H1 (cell line): ENCODE data around the gene HIVEP3.

Source experiments
- CHD2 ChIP-seq: IDR thresholded peaks from 2 replicates; pipeline ENCODE4 v1.6.1; 2012; ENCODE audit warnings: low read length, improper control_type of control experiment
- EZH2 ChIP-seq: fragments of 200-600 bp; sonication (generic); IDR thresholded peaks from 2 replicates; pipeline ENCODE4 v1.7.1; 2012; ENCODE audit warnings: low read depth, mild to moderate bottlenecking, moderate library complexity, low read length, inconsistent platforms; ENCODE audit not compliant: severe bottlenecking
- HDAC2 ChIP-seq, 2 experiments: fragments of 300-600 bp in 1 of 2; sonication (generic) in 1 of 2; IDR thresholded peaks; 2 replicates each; pipeline ENCODE4 v1.6.1; 2011 to 2012; ENCODE audit warnings: low read depth in 2 of 2, low read length in 2 of 2, mild to moderate bottlenecking in 2 of 2, moderate library complexity in 2 of 2, borderline replicate concordance in 1 of 2, inconsistent platforms in 1 of 2
- NRF1 ChIP-seq: IDR thresholded peaks from 2 replicates; pipeline ENCODE4 v1.6.1; 2011; ENCODE audit warnings: mild to moderate bottlenecking, low read depth, low read length, improper control_type of control experiment
- POLR2AphosphoS5 ChIP-seq: IDR thresholded peaks from 2 replicates; pipeline ENCODE4 v1.6.1; 2011; ENCODE audit warnings: low read depth, low read length
- RAD21 ChIP-seq, 2 experiments: IDR thresholded peaks in 1 of 2; conservative IDR thresholded peaks in 1 of 2; 2 replicates each; pipeline ENCODE4 v1.6.1; 2011; ENCODE audit warnings: low read depth in 2 of 2, low read length in 2 of 2, improper control_type of control experiment in 1 of 2, inconsistent platforms in 1 of 2, mild to moderate bottlenecking in 1 of 2, moderate library complexity in 1 of 2
- TBP ChIP-seq: IDR thresholded peaks from 2 replicates; pipeline ENCODE4 v1.6.1; 2011; ENCODE audit warnings: low read depth, low read length, improper control_type of control experiment
- TF ChIP-seq, protein P1 (sequence below): IDR thresholded peaks from 2 replicates; pipeline ENCODE4 v1.6.1; 2011; ENCODE audit warnings: low read length, improper control_type of control experiment
- TF ChIP-seq, protein P2 (sequence below), 3 experiments: IDR thresholded peaks; 1 replicate in 2 of 3; 2 replicates in 1 of 3; pipeline versions ENCODE4 v1.5.1 to v1.6.1; 2011; ENCODE audit warnings: low read length in 3 of 3, mild to moderate bottlenecking in 3 of 3, inconsistent platforms in 2 of 3, low read depth in 1 of 3, moderate library complexity in 1 of 3; ENCODE audit not compliant: insufficient read depth in 1 of 3; ENCODE audit errors: control extremely low read depth in 1 of 3

DNA sequence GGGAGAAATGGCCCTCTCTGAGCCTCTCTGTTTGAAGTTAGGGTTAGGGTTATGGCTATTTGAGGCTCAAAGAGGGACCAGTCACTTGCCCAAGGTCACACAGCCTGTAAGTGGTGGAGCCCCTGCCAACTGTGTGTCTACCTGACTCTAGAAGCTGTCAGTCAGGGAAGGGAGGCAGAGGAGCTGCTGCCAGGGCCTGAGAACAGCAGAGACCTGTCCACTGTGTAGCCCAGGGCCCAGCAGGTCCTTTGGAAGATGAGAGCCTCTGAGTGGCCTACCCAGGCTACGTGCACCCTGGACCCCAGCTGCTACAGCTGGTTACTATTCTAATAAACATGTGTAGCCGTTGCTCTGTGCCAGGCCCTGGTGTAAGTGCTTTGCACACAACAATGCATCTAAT, 419.1 kb downstream of the HIVEP3 start:
- TF ChIP-seq, protein P1, sequence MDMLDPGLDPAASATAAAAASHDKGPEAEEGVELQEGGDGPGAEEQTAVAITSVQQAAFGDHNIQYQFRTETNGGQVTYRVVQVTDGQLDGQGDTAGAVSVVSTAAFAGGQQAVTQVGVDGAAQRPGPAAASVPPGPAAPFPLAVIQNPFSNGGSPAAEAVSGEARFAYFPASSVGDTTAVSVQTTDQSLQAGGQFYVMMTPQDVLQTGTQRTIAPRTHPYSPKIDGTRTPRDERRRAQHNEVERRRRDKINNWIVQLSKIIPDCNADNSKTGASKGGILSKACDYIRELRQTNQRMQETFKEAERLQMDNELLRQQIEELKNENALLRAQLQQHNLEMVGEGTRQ, result no peak
- no peak for TF ChIP-seq EZH2
- TF ChIP-seq, protein P2, sequence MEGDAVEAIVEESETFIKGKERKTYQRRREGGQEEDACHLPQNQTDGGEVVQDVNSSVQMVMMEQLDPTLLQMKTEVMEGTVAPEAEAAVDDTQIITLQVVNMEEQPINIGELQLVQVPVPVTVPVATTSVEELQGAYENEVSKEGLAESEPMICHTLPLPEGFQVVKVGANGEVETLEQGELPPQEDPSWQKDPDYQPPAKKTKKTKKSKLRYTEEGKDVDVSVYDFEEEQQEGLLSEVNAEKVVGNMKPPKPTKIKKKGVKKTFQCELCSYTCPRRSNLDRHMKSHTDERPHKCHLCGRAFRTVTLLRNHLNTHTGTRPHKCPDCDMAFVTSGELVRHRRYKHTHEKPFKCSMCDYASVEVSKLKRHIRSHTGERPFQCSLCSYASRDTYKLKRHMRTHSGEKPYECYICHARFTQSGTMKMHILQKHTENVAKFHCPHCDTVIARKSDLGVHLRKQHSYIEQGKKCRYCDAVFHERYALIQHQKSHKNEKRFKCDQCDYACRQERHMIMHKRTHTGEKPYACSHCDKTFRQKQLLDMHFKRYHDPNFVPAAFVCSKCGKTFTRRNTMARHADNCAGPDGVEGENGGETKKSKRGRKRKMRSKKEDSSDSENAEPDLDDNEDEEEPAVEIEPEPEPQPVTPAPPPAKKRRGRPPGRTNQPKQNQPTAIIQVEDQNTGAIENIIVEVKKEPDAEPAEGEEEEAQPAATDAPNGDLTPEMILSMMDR (IDR thresholded peaks at IDR 0.05; ENCODE audit: control extremely low read depth in 1 of 3, insufficient read depth in 1 of 3, low read depth in 1 of 3, low read length in 3 of 3), result no peak
- no peak for TF ChIP-seq RAD21 (IDR thresholded peaks at IDR 0.05 in 1 of 2, conservative IDR thresholded peaks at IDR 0.05 in 1 of 2; ENCODE audit: low read depth in 2 of 2, low read length in 2 of 2)
- TF ChIP-seq CHD2, result no peak
- no peak for TF ChIP-seq HDAC2 (IDR thresholded peaks at IDR 0.05; ENCODE audit: borderline replicate concordance in 1 of 2, low read depth in 2 of 2, low read length in 2 of 2)
- TF ChIP-seq POLR2AphosphoS5, result no peak
- no peak for TF ChIP-seq NRF1
- no peak for TF ChIP-seq TBP
